ENCODE results near the gene PFDN1.

DNA sequence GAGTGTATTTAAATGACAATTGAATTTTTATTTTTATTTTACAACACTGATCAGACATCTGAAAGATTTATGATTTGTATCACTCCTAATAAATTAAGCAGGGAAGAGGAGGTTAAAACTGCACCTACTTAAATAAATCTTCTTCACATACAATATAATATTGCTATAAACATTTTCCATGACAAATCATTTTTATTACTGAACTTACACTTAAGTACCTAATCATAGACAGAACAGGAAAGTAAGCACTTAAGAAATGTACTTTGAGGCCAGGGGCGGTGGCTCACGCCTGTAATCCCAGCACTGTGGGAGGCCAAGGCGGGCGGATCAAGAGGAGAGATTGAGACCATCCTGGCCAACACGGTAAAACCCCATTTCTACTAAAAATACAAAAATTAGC, 3.8 kb downstream of the PFDN1 start:
- TF ChIP-seq, protein P1, sequence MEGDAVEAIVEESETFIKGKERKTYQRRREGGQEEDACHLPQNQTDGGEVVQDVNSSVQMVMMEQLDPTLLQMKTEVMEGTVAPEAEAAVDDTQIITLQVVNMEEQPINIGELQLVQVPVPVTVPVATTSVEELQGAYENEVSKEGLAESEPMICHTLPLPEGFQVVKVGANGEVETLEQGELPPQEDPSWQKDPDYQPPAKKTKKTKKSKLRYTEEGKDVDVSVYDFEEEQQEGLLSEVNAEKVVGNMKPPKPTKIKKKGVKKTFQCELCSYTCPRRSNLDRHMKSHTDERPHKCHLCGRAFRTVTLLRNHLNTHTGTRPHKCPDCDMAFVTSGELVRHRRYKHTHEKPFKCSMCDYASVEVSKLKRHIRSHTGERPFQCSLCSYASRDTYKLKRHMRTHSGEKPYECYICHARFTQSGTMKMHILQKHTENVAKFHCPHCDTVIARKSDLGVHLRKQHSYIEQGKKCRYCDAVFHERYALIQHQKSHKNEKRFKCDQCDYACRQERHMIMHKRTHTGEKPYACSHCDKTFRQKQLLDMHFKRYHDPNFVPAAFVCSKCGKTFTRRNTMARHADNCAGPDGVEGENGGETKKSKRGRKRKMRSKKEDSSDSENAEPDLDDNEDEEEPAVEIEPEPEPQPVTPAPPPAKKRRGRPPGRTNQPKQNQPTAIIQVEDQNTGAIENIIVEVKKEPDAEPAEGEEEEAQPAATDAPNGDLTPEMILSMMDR (IDR thresholded peaks at IDR 0.05; ENCODE audit: low read length) = no peak
- TF ChIP-seq EZH2 (IDR thresholded peaks at IDR 0.05; ENCODE audit: borderline replicate concordance, low read length) = no peak
